Ishikawa (cell line): Measurements from ENCODE around the gene DUSP14.

Experiments used
- CEBPB ChIP-seq: IDR thresholded peaks from 2 replicates; pipeline ENCODE4 v1.6.1; 2012
- CREB1 ChIP-seq: IDR thresholded peaks from 2 replicates; pipeline ENCODE4 v1.6.1; 2012; ENCODE audit warnings: low read depth
- EGR1 ChIP-seq: IDR thresholded peaks from 2 replicates; pipeline ENCODE4 v1.6.1; 2012
- EP300 ChIP-seq: IDR thresholded peaks from 2 replicates; pipeline ENCODE4 v1.6.1; 2012; ENCODE audit warnings: borderline replicate concordance
- FOXM1 ChIP-seq: IDR thresholded peaks from 2 replicates; pipeline ENCODE4 v1.6.1; 2012; ENCODE audit warnings: low read depth, borderline replicate concordance
- MAX ChIP-seq: IDR thresholded peaks from 2 replicates; pipeline ENCODE4 v1.6.1; 2012
- NFIC ChIP-seq: IDR thresholded peaks from 2 replicates; pipeline ENCODE4 v1.6.1; 2012
- RAD21 ChIP-seq: IDR thresholded peaks from 2 replicates; pipeline ENCODE4 v1.6.1; 2012; ENCODE audit warnings: low read depth
- REST ChIP-seq: IDR thresholded peaks from 2 replicates; pipeline ENCODE4 v1.6.1; 2012; ENCODE audit warnings: low read depth, mild to moderate bottlenecking
- TAF1 ChIP-seq: IDR thresholded peaks from 2 replicates; pipeline ENCODE4 v1.6.1; 2012; ENCODE audit warnings: low read depth, mild to moderate bottlenecking
- TCF12 ChIP-seq: IDR thresholded peaks from 2 replicates; pipeline ENCODE4 v1.6.1; 2012; ENCODE audit warnings: low read depth
- TEAD4 ChIP-seq: IDR thresholded peaks from 2 replicates; pipeline ENCODE4 v1.6.1; 2012
- YY1 ChIP-seq: IDR thresholded peaks from 2 replicates; pipeline ENCODE4 v1.6.1; 2012; ENCODE audit warnings: low read depth
- ZBTB7A ChIP-seq: IDR thresholded peaks from 2 replicates; pipeline ENCODE4 v1.6.1; 2012; ENCODE audit warnings: low read depth
- TF ChIP-seq, protein P1 (sequence below): IDR thresholded peaks from 2 replicates; pipeline ENCODE4 v1.6.1; 2012

The DUSP14 gene

GRCh38 chr17:37541880-37542660 is 52.4 kb downstream of the DUSP14 start:
- TF ChIP-seq CREB1: no peak
- no peak for TF ChIP-seq YY1
- TF ChIP-seq REST: no peak
- TF ChIP-seq MAX: no peak
- TF ChIP-seq, protein P1, sequence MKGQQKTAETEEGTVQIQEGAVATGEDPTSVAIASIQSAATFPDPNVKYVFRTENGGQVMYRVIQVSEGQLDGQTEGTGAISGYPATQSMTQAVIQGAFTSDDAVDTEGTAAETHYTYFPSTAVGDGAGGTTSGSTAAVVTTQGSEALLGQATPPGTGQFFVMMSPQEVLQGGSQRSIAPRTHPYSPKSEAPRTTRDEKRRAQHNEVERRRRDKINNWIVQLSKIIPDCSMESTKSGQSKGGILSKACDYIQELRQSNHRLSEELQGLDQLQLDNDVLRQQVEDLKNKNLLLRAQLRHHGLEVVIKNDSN: no peak
- TF ChIP-seq TEAD4: no peak

DNA sequence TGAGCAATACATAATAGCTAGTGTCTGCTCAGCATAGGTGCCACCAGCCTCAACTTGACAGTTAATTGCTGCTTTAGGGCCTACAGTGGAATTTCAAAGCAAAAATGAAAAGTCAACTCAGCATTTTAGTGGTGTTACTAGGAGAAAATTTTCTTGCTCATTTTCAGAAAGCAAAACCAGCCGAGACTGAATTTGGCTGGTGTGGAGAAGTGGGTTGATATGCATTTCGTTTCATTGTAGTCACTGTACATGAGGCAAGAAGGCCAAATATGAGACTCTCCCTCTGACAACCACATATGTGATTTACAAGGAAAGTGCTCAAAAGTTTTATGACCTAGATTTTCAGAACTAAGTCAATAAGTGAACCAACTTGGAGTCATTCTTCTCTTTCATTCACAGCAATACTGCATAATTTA is 54.0 kb downstream of the DUSP14 start:
- TF ChIP-seq, protein P1: no peak
- TF ChIP-seq CREB1: no peak
- no peak for TF ChIP-seq FOXM1
- TF ChIP-seq TAF1: no peak

DNA sequence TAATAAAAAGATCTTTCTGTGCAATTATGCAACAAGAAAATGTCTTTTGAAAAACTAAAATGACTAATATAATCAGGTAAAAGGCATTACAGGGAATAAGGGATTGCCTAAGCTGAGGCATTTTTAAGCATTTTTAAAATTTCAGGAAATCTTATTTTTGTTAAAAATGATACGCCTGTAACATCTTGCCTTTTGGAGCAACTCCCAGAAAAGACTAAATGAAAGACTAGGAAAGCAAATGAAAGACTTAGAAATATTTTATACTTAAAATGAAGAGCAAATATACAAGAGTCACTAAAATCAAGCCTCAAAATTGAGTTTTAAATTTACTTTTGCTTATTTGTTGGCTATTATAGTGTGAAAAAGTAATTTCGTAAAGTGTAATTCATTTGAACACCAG is 55.8 kb downstream of the DUSP14 start:
- no peak for TF ChIP-seq ZBTB7A
- no peak for TF ChIP-seq REST
- TF ChIP-seq EP300: no peak
- TF ChIP-seq RAD21: no peak
- TF ChIP-seq YY1: no peak
- TF ChIP-seq FOXM1: no peak

DNA sequence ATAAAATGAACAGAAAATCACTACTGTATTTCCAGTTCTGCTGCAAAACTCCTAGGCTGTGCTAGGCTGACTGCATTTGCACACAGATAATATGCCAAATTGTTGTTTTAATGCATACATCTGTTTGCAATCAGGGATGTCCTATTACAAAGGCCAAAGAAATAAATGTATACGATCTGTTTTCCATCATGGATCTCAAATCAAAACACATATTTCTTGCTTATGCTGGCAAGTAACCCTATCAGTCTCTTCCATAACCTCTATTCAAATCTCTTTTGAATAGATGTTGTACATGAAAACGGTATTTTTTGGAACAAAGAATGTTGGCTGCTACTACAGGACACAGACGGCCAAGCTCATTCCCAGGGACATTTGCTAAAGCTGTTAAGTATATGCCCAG is 56.6 kb downstream of the DUSP14 start:
- no peak for TF ChIP-seq MAX
- no peak for TF ChIP-seq CREB1

DNA sequence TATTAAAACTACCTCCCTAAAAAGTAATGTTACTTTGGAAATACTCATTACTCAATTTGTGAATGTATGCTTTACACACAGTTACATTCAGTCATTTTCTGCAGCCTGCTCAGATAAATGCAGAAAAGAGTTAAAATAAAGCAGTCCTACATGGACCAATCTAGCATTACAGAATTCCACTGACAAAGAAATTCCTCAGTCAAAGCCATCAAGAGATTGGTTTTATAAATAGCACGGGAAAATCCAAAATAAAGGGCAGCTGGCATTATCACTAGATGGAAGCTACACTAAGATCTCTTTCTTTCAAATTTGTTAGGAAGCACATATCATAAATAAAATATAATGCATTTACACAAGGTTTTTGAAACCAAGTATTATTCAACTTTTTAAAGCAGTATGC is 58.3 kb downstream of the DUSP14 start:
- TF ChIP-seq REST (no peak), RAD21 (no peak), CREB1 (no peak), FOXM1 (no peak), YY1 (no peak), TCF12 (no peak), CEBPB (no peak), TAF1 (no peak)

- TF ChIP-seq REST (no peak), FOXM1 (no peak), EP300 (no peak), EGR1 (no peak), TAF1 (no peak), NFIC (no peak), TEAD4 (no peak), CREB1 (no peak), ZBTB7A (no peak)
- TF ChIP-seq, protein P1: no peak
Measured at GRCh38 chr17:37551788-37552187, 62.1 kb downstream of the DUSP14 start.
